DMS114 treated with DMSO at 0.1 percent for 48 hours (cell line): Measurements from ENCODE around the gene TMC5.

Experiments used
- DNase-seq: peaks from one replicate; lab custom pipeline; 2025; ENCODE audit not compliant: unreplicated experiment; lab: John Stamatoyannopoulos, UW

TMC5 gene

DNA sequence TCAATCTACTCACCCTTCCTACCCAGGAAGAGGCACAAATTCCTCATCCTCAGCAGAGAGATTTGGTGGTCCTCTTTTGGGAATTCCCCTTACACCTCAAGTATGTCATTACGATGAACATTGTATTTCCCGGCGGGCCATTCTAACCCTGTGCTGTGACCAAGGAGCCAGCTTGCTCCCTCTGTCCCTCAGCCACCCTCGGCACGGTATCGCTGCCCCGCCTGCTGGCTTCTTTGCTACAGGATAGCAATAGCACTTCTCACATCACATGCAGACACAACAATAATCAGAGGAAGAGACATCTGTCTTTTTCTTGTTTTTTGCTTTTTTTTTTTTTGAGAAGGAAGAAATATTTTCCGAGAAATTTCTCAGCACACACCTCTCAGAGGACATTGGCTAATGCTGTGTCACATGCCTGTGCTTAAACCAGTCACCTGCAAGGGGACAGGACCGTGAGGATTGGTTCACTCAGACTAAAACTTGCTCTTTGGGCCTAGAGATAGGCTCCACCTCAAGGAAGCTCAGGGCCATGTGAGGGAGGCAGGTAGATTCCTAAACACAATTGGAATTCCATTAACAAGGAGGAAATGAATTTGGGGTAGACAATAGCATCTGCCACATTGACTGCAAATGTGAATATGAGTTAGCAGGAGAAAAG is 41.2 kb downstream of the TMC5 start:
- DNase-seq, result no peak

DNA sequence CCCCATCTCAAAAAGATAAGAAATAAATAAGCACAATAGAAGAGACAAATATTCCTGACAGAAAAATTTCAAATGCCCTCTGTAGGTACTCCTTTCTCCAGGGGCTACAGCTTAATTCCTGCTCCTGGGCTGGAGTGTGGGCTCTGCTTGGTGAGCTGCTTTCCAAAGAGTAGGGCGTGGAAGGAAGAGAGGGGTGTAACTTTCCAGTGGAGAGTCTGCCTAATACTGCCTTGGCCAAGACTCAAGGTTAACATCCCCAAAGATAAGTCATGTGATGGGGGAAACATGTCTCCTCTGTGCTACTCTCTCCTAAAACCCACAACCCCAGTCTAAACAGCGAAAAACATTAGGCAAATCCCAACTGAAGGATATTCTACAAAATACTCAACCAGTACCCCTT is 42.7 kb downstream of the TMC5 start:
- DNase-seq, result no peak

DNA sequence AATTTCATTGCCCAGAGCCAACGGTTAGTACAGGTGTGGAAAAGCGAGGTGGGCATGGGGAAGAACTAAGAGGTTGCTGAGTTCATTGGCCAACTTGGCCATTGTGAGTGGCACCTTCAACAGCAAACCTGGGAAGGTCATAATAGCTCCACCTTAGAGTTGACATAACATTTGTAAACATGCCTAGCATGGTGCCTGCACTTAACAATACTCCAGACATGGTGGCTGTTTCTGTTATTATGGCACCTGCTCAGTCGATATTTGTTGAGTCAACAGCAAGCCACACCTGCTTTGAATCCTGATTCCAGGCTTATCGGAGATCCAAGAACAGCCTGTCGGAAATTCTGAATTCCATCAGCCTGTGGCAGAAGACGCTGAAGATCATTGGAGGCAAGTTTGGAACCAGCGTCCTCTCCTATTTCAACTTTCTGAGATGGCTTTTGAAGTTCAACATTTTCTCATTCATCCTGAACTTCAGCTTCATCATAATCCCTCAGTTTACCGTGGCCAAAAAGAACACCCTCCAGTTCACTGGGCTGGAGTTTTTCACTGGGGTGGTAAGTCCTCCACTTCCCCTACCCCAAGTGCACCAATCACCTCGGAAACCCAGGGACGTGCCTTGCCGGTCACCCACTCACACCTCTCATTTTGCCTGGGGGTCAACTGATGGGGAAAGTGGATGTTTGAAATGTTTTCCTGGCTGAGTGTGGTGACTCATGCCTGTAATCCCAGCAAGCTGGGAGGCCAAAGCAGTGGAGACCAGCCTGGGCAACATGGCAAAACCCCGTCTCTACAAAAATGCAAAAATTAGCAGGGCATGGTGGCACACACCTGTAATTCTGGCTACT is 46.0 kb downstream of the TMC5 start:
- no peak for DNase-seq

DNA sequence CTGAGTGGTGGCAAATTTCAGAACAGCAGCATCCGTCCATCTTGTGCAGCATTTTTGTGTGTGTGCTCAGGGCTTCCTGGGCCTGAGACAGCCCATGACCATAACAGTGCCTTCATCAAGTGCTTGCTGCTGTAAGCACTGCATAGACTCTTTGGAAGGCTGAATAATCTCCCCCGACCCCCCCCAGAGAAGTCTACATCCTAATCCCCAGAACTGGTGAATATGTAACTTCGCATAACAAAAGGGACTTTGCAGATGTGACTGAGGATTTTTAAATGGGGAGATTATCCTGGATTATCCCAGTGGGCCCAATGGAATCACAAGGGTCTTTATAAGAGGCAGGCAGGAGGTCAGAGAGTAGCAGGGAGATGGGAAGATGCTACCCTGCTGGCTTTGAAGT is 50.6 kb downstream of the TMC5 start:
- no peak for DNase-seq

DNA sequence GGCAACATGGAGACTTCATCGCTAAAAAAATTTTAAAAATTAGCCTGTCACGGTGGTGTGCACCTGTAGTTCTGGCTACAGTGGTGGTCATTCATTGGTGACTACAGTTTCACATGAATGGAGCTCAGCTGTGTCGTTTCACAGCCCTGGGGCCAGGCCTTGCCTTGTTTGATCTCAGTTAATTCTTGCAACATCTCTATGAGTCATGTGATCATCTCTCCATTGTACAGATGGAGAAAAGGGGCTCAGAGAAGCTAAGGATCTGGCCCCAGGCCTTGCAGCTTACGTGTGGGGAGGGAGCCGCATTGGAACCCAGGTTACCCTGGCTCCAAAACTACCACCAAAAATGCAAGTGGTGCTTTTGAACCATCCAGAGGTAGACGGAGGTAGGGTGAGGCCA is 54.8 kb downstream of the TMC5 start:
- no peak for DNase-seq

DNA sequence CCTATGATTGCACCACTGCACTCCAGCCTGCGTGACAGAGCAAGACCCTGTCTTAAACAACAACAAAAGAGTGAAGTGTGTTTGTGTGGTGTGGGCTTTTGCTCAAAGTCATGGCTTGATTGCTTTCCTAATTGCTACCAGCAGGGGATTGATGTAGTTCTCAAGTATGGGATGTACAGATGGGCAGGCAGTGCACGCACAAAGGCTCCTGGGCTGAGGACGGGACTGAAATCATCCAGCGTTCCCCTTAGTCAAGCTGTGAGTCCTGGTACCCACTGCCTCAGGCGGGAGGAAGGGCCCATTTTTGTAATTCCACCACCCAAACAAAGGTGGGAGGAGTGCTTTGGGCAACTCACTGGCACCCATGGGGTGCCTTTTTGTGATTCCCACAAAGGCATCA is 56.9 kb downstream of the TMC5 start:
- no peak for DNase-seq

DNA sequence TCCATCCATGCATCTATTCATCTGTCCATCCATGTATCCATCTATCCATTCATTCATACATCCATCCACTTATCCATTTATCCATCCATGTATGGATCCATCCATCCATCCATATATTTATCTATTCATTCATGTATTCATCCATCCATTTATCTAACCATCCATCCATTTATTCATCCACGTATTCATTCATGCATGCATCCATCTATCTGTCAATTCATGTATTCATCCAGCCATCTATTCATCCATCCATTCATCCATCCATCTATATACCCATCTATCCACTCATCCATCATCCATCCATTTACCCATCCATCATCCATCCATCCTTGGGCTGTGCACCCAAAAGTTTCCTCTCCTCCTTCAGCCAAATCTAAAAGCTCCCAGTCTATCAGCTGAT is 60.8 kb downstream of the TMC5 start:
- no peak for DNase-seq

DNA sequence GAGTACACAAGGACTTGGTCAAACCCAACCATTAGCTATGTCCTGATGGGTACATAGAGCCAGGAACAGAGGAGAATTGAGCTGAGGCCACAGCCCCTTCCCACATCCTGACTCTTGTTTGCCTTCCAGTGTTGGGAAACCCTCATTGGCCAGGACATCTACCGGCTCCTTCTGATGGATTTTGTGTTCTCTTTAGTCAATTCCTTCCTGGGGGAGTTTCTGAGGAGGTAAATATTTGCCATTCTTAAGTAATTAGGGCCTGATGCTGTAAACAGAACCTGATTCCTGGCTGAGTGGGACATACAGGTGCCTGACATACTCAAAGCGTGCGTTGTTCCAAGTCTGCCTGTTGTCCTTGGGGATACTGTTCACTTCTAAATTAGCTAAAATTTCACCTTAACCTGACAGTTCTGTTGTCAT is 61.6 kb downstream of the TMC5 start:
- DNase-seq, result no peak

DNA sequence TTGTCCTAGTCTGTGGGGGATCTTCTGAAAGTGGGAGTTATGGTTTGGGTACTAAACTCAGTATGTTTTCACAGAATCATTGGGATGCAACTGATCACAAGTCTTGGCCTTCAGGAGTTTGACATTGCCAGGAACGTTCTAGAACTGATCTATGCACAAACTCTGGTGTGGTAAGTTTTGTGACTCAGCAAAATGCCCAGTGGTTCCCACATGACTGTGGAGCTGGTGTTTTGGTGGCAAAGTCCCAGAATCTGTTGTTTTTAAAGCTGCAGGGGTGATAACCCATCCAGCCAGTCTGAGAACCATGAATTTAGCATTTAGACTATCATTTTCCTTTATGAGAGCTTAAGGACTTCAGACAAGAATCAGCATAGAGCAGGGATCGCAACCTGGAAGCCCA is 63.6 kb downstream of the TMC5 start:
- DNase-seq, result no peak

DNA sequence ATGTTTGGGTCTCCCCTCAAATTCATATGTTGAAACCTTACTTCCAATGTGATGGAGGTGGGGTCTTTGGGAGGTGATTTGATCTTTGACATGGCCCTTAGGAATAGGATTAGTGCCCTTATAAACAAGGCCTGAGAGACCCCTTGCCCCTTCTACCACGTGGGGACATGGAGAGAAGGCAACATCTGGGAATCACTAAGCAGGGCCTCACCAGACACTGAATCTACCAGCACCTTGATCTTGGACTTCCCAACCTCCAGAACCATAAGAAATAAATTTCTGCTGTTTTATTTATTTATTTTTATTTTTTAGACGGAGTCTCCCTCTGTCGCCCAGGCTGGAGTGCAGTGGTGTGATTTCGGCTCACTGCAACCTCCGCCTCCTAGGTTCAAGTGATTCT is 64.1 kb downstream of the TMC5 start:
- DNase-seq, result no peak

DNA sequence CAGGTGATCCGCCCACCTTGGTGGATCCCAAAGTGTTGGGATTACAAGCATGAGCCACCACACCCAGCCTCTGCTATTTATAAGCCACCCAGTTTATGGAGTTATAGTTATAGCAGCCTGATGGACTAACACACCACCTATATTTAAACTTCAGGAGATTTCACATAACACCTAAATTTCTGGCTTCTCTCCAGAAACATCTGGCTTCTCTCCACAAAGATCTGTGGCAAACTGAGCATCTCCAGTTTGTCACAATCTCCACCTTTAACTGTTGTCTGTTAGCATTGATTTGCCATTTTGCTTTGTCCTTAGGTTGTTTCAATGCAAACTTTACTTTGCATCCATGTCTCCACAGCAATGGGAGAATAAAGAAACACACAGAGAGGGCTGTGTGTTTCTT is 64.6 kb downstream of the TMC5 start:
- no peak for DNase-seq

DNA sequence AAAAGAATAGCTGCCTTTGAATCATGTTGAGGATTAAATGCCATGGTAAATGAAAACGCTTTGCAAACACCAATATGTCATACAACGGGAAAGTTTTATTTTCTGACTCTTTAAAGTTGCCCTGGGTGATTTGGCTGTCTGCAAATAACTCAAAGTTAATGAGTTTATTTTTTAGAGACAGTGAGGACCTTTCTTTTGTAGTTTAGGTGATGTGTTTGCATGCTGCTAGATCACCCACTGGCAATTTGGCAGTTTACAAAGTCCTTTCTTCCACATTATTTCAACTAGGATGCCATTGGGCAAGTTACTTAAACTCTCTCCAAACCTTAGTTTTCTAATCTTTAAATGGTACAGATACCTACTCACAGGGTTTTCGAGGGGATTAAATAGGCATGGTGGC is 66.4 kb downstream of the TMC5 start:
- no peak for DNase-seq

DNA sequence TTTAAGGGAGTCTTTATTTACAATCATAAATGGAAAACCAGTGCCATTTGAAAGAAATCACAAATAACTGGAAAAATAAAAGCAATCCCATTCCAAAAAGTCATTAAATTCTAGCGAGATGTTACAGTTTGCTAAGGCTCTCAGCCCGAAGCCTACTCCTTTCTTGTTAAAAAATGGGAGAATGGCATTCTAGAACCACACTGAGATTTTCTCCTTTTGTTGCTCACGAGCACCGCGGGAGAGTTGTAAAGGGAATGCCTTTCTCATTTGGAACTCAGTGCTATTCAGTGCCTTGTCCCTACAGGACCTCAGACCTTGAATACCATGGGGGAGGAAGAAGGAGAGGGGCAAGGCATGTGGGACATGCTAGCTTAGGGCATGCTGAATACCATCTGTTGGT is 67.9 kb downstream of the TMC5 start:
- DNase-seq, result no peak

DNA sequence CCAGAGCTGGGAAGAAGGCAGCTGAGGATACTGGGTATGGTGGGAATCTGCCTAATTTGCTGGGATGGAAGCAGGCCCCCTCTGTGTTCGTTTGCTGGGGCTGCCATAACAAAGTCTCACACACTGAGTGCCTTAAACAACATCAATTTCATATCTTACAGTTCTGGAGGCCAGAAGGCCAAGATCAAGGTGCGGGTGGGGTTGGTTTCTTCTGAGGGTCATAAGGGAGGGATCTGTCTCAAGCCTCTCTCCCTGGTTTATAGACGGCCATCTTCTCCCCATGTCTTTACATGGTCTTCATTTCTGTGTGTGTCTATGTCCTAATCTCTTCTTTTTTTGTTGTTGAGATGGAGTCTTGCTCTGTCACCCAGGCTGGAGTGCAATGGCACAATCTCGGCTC is 68.4 kb downstream of the TMC5 start:
- DNase-seq, result no peak

DNA sequence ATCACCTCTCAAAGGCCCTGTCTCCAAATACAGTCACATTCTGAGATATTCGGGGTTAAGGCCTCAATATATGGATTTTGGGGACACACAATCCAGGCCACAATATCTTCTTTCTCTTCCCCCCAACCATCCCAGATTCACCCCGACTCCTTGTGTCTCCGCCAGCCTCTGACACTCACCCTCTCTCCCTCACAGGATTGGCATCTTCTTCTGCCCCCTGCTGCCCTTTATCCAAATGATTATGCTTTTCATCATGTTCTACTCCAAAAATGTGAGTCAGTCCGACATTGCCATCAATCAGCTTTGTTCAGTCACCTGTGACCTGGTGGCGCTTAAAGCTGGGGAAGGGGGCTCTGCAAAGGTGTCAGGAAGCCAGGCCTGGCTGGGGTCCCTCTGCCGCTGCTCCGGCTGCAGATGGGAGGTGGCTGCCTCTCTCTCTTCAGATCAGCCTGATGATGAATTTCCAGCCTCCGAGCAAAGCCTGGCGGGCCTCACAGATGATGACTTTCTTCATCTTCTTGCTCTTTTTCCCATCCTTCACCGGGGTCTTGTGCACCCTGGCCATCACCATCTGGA is 69.2 kb downstream of the TMC5 start:
- no peak for DNase-seq

DNA sequence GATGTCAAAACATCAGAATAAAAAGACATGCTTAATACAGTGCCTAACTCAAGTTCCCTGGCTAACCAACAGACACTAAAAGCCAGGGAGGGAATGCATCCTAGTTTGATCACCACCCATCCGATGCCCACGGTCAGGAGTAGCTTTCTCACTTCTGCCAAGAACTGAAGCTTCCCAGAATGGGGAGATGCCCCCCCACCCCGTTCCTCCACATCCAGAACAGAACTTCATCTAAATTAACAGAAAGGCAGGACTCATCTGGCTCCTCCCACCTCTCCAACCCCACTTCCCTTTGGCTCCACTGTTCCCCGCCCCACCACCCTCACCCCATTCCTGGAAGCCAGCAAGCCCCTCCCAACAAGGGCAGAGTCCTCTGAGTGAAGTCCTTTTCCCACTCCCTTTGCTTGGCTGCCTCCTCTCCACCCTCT is 70.5 kb downstream of the TMC5 start:
- no peak for DNase-seq

DNA sequence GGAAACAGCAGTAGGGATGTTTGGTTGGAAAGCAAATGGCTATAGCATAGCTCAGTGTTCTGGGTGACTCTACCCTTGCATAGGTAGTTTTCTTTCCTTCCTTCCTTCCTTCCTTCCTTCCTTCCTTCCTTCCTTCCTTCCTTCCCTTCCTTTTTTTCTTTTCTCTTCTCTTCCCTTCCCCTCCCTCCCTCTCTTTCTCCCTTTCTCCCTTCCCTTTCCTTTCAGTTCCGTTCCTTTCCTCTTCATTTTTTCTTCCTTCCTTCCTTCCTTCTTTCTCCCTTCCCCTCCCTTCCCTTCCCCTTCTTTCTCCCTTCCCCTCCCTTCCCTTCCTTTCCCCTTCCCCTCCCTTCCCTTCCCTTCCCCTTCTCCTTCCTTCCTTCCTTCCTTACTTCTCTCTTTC is 72.9 kb downstream of the TMC5 start:
- DNase-seq, result no peak

DNA sequence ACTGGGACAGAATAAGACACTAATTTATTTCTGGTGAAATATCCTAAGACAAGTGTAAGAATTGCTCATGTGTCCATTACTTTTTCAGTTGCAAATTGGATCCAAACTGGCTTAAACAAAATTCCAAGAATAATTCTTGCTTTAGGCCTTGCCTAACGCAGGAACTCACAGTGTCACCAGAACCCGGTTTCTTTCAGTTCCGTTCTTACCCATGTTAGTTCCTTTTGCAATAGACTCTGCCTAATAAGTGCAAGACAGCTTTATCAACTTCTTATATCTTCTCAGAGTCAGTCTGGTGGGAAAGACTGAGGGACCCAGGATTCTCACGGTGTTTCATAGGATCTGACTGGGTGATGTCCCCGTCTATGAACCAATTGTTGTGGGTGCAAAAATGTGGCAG is 79.5 kb downstream of the TMC5 start:
- DNase-seq, result no peak

DNA sequence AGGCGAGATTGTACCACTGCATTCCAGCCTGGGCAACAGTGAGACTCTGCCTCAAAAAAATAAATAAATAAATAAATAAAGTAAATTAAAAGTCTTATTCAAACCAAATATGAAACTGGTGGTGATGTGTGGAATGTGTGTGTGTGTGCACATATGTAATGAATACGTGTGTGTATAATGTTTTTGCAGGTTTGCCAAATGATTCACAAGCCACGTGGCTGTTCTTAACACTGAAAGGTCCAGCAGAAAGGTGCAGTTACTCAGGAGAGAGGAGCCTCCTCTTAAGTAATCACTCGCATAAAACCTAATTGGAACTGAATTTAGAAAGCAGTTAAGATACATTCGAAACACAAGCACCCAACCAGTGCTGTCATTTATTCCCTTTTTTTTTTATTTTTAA is 81.3 kb downstream of the TMC5 start:
- no peak for DNase-seq

DNA sequence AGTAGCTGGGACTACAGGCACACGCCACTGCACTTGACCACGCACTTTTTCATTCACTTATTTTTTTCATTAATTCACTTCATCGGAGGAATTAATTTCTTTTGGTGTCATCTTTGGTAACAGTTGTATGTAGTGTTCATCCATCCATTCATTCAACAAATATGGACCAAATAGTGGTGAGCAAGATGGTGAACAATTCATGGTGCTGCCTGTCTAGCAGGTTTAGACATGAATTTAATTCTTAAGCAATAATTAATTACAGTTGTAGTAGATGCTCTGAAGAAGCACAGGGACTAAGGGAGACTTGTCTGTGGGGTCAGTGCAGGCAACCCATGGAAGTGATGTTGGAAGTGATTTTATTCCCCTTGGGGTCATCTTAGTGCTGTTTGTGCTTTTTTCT is 81.8 kb downstream of the TMC5 start:
- DNase-seq, result no peak

DNA sequence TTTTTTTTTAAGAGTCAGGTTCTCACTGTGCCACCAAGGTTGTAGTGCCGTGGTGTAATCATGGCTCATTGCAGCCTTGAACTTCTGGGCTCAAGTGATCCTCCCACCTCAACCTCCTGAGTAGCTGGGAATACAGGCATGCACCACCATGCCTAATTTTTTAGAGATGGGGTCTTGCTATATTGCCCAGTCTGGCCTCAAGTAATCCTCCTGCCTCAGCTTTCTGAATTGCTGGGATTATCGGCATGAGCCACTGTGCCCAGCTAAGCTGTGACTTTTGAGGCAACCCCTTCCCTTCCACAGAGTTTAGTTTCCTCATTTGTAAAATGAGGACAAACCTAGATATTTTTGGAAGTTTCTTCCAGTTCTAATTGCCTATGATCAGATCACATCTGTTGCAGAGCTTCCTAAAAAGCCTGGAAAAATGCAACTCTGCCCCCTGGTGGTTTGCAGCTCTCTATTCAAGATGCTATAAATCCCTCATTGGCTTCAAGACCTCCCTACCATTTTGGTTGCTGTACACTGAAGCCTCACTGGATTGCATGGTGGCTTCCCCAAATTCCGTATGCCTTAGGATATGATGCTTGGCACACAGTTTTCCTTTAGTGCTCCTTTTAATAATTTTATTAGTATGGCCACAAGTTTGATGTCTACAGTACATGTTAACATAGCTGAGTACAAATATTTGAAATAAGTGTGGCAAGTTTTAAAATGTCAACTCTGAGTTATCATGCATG is 84.9 kb downstream of the TMC5 start:
- DNase-seq, result peak; percentile 40
